AG10803 (cell line): ENCODE results near the gene USP3.

Experiments
- DNase-seq: peaks from one replicate; pipeline ENCODE4 v3.0.0; 2010; ENCODE audit warnings: low read depth
- H3K4me3 ChIP-seq: 2 replicates; pipeline ENCODE4 v1.5.1; 2011; ENCODE audit warnings: mild to moderate bottlenecking, low read length, control low read depth
- TF ChIP-seq, protein P1 (sequence below): conservative IDR thresholded peaks from 2 replicates; pipeline ENCODE4 v1.5.1; 2011; ENCODE audit warnings: mild to moderate bottlenecking, low read length, control low read depth, inconsistent platforms

The USP3 gene

DNA sequence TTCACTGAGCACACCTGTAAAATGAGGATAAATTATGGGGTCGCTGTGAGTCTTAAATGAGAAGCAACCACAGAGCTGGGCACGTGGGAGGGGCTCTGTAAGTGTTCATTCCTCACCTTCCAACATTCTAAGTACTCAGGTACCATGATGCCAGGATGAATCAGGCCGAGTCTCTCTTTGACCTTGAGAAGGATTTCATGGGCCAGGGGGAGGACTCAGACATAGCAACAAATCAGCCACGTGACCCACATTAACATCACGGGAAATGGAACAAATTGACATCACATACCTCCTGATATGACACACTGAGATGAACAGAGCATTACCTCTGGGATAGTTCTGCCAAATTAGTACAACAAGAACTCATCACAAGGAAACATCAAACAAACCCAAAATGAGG is 35.2 kb upstream of the USP3 start:
- H3K4me3 ChIP-seq, result no peak overlapping the region
- DNase-seq, result no peak
- TF ChIP-seq, protein P1, sequence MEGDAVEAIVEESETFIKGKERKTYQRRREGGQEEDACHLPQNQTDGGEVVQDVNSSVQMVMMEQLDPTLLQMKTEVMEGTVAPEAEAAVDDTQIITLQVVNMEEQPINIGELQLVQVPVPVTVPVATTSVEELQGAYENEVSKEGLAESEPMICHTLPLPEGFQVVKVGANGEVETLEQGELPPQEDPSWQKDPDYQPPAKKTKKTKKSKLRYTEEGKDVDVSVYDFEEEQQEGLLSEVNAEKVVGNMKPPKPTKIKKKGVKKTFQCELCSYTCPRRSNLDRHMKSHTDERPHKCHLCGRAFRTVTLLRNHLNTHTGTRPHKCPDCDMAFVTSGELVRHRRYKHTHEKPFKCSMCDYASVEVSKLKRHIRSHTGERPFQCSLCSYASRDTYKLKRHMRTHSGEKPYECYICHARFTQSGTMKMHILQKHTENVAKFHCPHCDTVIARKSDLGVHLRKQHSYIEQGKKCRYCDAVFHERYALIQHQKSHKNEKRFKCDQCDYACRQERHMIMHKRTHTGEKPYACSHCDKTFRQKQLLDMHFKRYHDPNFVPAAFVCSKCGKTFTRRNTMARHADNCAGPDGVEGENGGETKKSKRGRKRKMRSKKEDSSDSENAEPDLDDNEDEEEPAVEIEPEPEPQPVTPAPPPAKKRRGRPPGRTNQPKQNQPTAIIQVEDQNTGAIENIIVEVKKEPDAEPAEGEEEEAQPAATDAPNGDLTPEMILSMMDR, result no peak

DNA sequence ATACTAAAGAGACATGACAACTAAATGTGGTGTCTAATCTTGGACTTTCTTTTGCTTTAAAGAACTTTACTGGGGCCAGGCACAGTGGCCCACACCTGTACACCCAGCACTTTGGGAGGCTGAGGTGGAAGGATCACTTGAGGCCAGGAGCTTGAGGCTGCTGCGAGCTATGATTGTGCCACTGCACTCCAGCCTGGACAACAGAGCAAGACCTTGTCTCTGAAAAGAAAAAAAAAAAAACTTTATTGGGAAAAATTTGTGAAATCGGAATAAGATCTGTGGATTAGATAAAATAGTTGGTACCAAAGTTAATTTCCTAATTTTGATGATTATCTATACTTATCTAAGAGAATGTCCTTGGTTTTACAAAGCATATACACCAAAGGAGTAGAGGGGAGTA is 34.4 kb upstream of the USP3 start:
- H3K4me3 ChIP-seq, result no peak overlapping the region
- DNase-seq, result no peak
- TF ChIP-seq, protein P1, result no peak

DNA sequence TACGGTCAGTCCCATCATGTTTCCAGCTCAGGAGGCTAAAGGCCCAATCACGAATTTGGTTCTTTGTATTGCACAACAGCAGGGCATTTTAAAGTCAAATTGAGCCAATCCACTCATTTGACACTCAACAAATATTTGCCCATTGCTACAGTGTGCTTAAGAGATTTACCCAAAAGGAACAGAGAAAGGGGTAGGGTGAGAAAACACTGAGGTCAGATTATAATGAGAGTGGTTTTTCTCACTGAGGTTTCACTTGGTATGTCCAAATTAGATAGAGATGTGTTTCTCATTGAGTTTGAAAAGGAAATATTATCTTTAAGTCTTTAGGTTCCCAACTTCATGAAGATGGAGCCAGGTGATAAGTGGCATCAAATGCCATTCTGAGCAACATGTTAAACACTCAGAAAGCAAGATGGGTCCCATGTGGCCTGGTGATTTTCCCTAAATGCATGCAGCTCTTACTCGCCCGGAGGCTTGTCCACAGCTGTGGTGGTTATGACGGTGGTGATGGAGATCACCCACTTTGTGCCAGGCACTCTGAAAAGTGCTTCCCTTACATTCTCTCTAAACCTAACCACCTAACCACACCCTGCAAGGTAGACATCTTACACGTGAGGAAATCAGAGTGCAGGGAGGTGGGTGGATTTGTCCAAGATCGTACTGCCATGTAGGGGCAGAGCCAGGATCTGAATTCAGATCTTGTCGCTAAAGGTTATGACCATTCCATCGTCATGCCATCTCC is 31.2 kb upstream of the USP3 start:
- TF ChIP-seq, protein P1, result no peak
- no peak for DNase-seq
- H3K4me3 ChIP-seq, result no peak overlapping the region

DNA sequence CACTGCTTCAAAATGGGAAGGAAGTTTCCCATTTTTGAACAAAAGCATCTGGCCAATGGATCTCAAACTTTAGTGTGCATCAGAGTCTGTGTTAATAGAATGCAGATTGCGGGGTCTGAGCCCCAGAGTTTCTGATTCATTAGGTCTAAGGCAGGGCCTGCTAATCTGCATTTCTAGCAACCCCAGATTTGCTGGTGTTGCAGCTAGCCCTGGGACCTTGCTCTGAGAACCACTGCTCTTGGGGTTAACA is 30.7 kb upstream of the USP3 start:
- H3K4me3 ChIP-seq, result no peak overlapping the region
- TF ChIP-seq, protein P1, result no peak
- no peak for DNase-seq

DNA sequence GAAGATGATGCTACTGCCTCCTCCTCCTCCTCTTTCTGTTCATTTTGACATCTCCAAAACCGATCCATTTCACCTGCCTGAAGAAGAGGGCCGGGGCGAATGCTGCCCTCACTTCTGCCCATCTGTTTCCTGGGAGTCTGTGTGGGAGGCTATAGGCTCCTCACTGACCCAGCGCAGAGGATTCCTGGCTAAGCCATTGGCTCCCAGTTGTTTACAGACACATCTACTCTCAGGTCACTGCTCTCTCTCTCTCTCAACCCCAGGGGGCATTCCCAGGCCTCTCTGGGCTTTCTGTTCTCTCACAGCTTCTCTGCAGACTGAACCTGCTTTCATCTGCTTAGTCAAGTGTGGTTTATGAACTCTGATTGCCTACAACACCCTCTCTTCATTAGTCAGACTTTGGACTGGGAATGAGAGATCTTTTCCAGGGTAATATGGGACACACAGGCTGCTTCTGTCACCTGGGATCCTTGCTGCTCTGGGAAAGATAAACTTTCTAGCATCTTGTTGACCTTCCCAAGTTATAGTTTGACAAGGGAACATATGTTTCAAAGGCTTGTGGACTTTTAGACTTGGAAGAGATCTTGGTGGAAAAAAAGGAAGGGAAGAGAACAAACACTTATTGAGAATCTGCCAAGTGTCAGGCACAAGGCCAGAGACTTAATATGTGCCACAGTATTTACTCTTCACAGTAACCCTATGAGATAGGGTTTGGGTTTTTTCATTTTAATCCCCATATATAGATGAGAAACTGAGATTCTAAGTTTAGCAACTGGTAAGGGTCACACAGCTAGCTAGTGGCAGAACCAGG is 30.2 kb upstream of the USP3 start:
- no peak overlapping the region for H3K4me3 ChIP-seq
- TF ChIP-seq, protein P1, result no peak
- DNase-seq, result peak; percentile 61

DNA sequence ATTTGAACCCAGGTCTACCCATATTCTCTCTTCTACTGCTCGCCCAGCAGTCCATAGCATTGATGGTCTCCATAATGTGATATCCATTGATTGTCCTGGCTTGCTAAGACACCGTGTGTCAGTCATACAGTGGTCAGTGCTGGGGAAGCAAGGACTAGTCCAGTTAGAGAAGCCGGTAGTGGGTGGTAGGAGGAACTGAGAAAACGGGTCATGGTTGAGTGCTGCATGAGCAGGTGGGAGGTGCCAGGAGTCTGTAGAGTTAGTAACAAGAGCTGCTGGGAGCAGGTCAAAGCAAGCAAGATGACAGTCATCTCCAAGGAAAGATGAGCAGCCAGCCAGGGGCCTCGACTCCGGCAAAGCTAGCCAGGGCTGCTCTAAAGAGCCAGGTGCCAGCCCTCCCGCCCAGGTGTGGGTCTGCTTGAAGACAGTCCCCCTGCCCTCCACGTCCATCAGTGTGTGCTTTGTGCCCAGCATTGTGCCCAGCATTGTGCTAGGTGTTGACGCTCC is 29.5 kb upstream of the USP3 start:
- no peak overlapping the region for H3K4me3 ChIP-seq
- no peak for DNase-seq

More for the DNA sequence above, 29.5 kb upstream of the USP3 start:
- TF ChIP-seq, protein P1, result no peak
